NCI-H1048 (cell line): Measurements from ENCODE around the gene NRXN3.

Experiments
- DNase-seq: peaks from one replicate; lab custom pipeline; 2025; lab: John Stamatoyannopoulos, UW

Gene NRXN3

GRCh38 chr14:79293482-79294177 lies 1123.5 kb downstream of the NRXN3 start:
- no peak for DNase-seq

DNA sequence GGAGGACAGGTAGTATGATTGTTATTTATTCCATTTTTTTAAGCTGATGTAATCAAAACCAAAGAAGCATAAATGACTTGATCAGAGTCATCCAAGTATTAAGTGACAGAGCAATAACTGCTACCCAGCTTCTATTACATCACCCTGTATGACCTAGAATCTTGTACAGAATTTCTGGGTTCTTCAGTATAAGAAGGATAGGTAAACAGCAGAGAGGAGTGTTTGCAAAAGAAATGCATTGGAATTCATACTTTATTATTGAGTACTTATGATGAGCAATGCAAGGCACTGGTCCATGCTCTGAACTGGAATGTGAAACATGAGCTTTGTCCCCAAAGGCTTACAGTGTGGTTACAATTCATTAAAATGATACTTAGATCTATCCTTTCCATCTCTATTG lies 1124.3 kb downstream of the NRXN3 start:
- DNase-seq = no peak

GRCh38 chr14:79295385-79295784 lies 1125.2 kb downstream of the NRXN3 start:
- DNase-seq = no peak

GRCh38 chr14:79298373-79298772 lies 1128.2 kb downstream of the NRXN3 start:
- DNase-seq = no peak

- DNase-seq = no peak
Observed at GRCh38 chr14:79299162-79299561, 1129.0 kb downstream of the NRXN3 start.

DNA sequence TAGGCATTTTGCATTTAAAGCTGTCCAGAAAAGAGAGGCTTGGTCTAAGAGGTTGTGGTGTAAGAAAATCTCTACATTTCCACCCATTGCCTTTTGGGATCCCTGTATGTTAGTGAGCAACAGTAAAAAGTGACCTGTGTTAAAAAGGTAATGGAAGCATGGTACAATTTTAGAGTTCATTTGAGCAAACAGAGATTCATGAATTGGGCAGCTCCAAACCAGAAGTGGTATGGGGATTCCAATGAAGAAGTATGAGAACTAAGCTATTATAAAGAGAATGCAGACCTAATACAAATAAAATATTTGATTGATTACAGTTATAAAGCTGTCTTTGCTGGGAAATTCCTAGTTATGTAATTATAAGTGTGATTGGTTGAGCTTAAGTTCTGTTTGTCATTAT lies 1134.1 kb downstream of the NRXN3 start:
- no peak for DNase-seq

- DNase-seq = no peak
Observed at GRCh38 chr14:79306546-79306945, 1136.4 kb downstream of the NRXN3 start.

- DNase-seq = no peak
Observed at GRCh38 chr14:79318371-79318770, 1148.2 kb downstream of the NRXN3 start.

GRCh38 chr14:79320561-79320960 lies 1150.4 kb downstream of the NRXN3 start:
- no peak for DNase-seq

DNA sequence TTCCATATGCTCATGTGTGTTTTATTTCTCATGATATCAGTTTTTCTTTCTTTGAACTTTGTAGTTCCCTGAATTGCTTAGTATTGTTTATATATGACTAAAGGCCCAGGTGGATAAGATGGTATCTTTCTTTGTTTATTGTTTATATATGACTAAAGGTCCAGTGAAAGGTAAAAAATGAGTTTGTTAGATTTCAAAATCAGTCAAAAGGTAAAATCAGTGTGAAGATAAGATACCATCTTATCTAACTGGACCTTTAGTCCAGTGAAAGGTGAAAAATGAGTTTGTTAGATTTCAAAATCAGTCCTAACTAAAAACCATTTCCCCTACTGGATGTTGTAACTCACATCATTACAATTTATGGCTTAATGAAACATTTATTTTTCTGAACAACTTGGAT lies 1150.9 kb downstream of the NRXN3 start:
- DNase-seq = no peak

- DNase-seq = no peak
Observed at GRCh38 chr14:79325071-79325470, 1154.9 kb downstream of the NRXN3 start.

- no peak for DNase-seq
Observed at GRCh38 chr14:79325557-79325956, 1155.4 kb downstream of the NRXN3 start.

DNA sequence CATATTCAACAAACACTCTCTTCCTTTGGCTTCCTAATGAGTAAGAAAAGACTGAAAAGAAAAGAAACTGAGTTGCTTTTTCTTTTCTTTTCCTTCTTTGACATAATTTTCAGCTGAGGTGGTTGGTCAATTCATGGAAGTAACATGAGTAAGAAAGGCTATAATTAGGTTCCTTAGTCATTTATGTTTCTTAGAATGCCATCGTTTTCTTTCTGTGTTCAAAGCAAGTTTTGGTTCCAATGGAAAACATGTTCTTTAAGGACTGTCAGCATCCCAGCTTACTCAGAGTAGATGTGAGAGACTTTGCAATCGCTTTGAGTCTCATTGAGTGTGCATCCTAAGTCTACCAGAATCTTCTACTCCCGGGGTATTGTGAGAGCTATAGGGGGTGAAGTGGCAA lies 1158.7 kb downstream of the NRXN3 start:
- DNase-seq = no peak

- no peak for DNase-seq
Observed at GRCh38 chr14:79331830-79332229, 1161.7 kb downstream of the NRXN3 start.

DNA sequence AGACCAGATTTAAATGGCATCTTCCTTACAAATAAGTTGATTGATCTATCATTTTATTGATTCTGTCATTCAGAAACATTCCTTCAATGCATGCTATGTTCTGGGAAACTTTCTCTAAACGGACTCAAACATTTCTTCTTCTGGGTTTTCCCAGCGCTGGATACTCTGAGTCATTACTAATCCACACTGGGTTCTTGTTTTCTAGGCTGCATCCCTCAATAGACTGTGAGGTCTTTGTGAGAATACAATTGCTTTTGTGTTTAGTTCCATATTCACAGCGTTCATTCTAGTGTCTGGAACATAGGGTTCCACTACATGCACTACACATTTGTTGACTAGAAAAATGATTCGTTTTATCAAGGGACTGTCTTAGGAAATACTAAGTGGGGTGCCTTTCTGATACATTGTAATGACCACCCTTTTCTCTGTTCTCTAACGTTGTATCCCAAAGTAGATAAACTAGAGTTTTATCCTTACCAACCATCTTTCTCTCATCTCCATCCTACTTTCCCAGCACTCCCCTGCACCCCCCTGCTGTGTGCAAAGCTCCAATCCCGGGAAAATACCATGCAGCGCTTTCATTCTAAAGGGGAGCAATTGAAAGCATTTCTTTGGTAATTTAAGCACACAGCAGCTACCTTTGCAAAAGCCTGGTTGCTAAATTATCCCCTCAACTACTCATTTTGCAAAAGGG lies 1162.5 kb downstream of the NRXN3 start:
- DNase-seq = no peak

- DNase-seq = no peak
Observed at GRCh38 chr14:79333198-79333546, 1163.0 kb downstream of the NRXN3 start.

DNA sequence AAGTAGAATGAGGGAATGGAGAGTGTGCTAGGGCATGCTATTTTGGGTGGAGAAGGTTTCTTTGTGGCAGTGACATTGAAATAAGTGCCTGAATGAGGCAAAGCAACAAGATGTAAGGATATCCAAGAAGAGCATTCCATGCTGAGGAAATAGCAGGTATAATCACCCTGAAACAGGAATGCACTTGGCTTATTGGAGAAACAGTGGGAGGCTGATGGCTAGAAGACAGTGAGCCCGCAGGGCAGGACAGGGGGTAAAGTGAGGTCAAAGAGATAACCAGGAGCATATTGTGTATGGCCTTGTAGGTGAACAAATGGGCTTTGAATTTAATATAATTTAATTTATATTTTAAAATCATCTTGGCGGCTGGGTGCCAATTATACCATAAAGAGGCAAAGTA lies 1164.1 kb downstream of the NRXN3 start:
- no peak for DNase-seq

GRCh38 chr14:79337761-79338160 lies 1167.6 kb downstream of the NRXN3 start:
- no peak for DNase-seq

DNA sequence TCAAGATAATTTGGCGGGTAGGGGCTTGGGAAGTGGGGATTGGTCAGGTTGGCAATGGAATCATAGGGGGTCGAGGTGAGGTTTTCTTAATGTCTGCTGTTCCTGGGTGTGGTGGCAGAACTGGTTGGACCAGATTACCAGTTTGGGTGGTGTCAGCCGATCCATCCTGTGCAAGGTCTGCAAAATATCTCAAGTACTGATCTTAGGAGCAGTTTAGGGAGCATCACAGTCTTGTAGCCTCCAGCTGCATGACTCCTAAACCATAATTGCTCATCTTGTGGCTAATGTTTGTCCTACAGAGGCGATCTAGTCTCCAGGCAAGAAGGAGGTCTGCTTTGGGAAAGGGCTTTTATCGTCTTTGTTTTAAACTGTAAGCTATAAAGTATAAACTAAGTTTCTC lies 1172.8 kb downstream of the NRXN3 start:
- DNase-seq = no peak

GRCh38 chr14:79351011-79351410 lies 1180.8 kb downstream of the NRXN3 start:
- DNase-seq = no peak

GRCh38 chr14:79352076-79352630 lies 1182.0 kb downstream of the NRXN3 start:
- DNase-seq = no peak

DNA sequence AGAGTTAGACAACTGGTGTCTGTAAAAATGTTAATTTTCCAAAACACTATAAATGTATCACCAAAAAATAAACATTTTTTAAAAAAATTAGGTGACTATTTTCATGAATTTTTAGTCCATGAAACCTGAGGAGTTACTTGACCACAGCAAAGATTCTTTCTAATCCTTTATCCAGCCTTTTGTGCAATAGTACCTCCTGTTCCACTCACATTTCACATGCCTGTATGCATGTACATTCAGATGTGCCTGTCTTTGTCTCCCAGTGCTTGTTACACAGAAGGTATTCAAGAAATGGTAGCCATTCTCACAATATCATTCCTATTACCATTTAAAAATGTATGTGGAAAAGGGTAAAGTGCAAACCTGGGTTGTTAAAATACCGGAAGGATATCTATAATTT lies 1184.2 kb downstream of the NRXN3 start:
- DNase-seq = no peak

GRCh38 chr14:79356040-79356439 lies 1185.9 kb downstream of the NRXN3 start:
- no peak for DNase-seq

DNA sequence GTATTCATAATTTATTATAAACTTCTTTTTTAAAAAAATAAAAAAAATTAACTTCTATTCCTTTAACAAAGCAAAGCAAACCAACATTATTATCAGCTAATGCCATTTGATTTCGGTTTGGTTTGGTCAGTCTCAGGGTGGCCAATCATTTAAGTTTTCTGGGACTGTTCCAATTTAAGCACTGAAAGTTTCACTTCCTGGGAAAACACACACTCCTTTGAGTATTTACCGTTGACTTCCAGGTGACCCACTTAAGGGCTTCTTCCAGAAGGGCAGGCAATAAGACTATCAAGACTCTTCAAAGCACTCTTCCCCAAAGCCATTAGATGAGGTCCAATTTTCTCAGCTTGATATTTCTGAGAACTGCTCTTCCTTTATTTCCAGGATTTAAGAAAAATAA lies 1187.1 kb downstream of the NRXN3 start:
- no peak for DNase-seq
